LNCaP clone FGC (cell line): Measurements from ENCODE around the gene NFS1.
A peak's percentile ranks its signal among the peaks of the same experiment; 100 is the strongest.
"Not testable (repeated sequence)": the region's sequence is repeated elsewhere in the genome, so short reads cannot be mapped to it uniquely, and the experiment has no call there.

Experiments used
- DNase-seq: peaks from one replicate; pipeline ENCODE4 v3.0.0-alpha.2; 2011; ENCODE audit warnings: low read depth
- H3K4me3 ChIP-seq: 2 replicates; pipeline ENCODE4 v1.5.1; 2011; ENCODE audit warnings: mild to moderate bottlenecking, low read depth, low read length, control low read depth
- CTCF ChIP-seq: IDR thresholded peaks from 2 replicates; pipeline ENCODE4 v1.5.1; 2012; ENCODE audit warnings: mild to moderate bottlenecking; ENCODE audit not compliant: control insufficient read depth, insufficient read depth; ENCODE audit errors: extremely low read depth

Gene NFS1

GRCh38 chr20:35695245-35695749 lies 3.9 kb downstream of the NFS1 start:
- H3K4me3 ChIP-seq = no peak overlapping the region
- no peak for DNase-seq
- no peak for TF ChIP-seq CTCF

GRCh38 chr20:35690265-35690664 lies 8.9 kb downstream of the NFS1 start:
- no peak overlapping the region for H3K4me3 ChIP-seq
- no peak for TF ChIP-seq CTCF
- no peak for DNase-seq

- DNase-seq, H3K4me3 ChIP-seq: not testable (repeated sequence)
- peak; percentile 26; the same call in 1 of the 2 replicates for TF ChIP-seq CTCF
These were observed 12.3 kb downstream of the NFS1 start for GRCh38 chr20:35686872-35687271.

GRCh38 chr20:35685368-35685767 lies 13.8 kb downstream of the NFS1 start:
- DNase-seq, H3K4me3 ChIP-seq: not testable (repeated sequence)

- DNase-seq = no peak
- no peak overlapping the region for H3K4me3 ChIP-seq
- no peak for TF ChIP-seq CTCF
These were observed 17.2 kb downstream of the NFS1 start for GRCh38 chr20:35681960-35682359.

- TF ChIP-seq CTCF = no peak
- no peak for DNase-seq
- no peak overlapping the region for H3K4me3 ChIP-seq
These were observed 18.5 kb downstream of the NFS1 start for GRCh38 chr20:35680452-35681183.

GRCh38 chr20:35674921-35675320 lies 24.2 kb downstream of the NFS1 start:
- TF ChIP-seq CTCF = no peak
- H3K4me3 ChIP-seq = no peak overlapping the region
- DNase-seq = no peak
